ENCODE data around the gene MSANTD1. TPM values are rescaled to one million over a fixed set of nuclear protein-coding genes. Genes with fewer than 3 reads are reported as not detected.

Gene MSANTD1
- total and polyA plus RNA-seq, 2 donors (not counting 3 experiments of a cell fraction or from before 2014, with no cell fraction given): 0.14 to 1.2 TPM

GRCh38 chr4:3205995-3206394 is 43.0 kb upstream of the MSANTD1 start:
- Histone ChIP-seq H3K4me3 (replicated peaks in 1 of 3; ENCODE audit: insufficient read depth in 1 of 3, low read depth in 1 of 3, low read length in 3 of 3) (no peak overlapping the region), H3K9ac (replicated peaks; ENCODE audit: extremely low read depth, insufficient read depth, low read length) (no peak overlapping the region), H3K79me2 (ENCODE audit: control insufficient read depth, insufficient read depth, low read length) (no peaks in the 10 kb centered on the region), H3K27me3 (ENCODE audit: control insufficient read depth in 2 of 2, insufficient read depth in 2 of 2, low read length in 2 of 2) (no peaks in the 10 kb centered on the region), H3K27ac (ENCODE audit: insufficient read depth, low read depth, low read length) (no peak overlapping the region), H3K4me1 (ENCODE audit: control insufficient read depth, extremely low read depth, insufficient read depth, low read length) (peaks cover 2% of the 10 kb centered on the region), H2AFZ (ENCODE audit: low read depth, low read length) (no peak overlapping the region), H3K4me2 (ENCODE audit: insufficient read depth, low read length) (no peak overlapping the region), H3K9me3 (replicated peaks; ENCODE audit: control insufficient read depth, insufficient read depth, low read length) (no peaks in the 10 kb centered on the region), H3K36me3 (ENCODE audit: control insufficient read depth in 2 of 2, extremely low read depth in 1 of 2, insufficient read depth in 2 of 2, low read length in 2 of 2) (peaks cover 12% of the 10 kb centered on the region in 2 experiments), H4K20me1 (replicated peaks; ENCODE audit: control insufficient read depth, extremely low read depth, insufficient read depth, low read length) (no peaks in the 10 kb centered on the region), H3K9me1 (replicated peaks; ENCODE audit: control insufficient read depth, extremely low read depth, insufficient read depth, low read length) (no peaks in the 10 kb centered on the region)
- intact Hi-C loops (cut with micrococcal nuclease): no loop called here
- FAIRE-seq (no peak), DNase-seq (ENCODE audit: low read depth, low spot score) (no peak)
- dilution Hi-C loops (cut with MboI; ENCODE audit: extremely low pct_ligation_motif_present, low sequenced_read_pairs): no loop called here
- ChIA-PET CTCF (interaction anchor here (3.4 kb wide), 1 partner anchor 12 kb away, joined by 12 read pairs; no protein-coding TSS in a partner anchor), POLR2A (no interaction called here)
- BruUV-seq (replicated peaks): no TSS peak
- no peak for TF ChIP-seq EZH2 (IDR thresholded peaks at IDR 0.05; ENCODE audit: borderline replicate concordance, low read depth, low read length, severe bottlenecking)

- CTCF ChIA-PET: no interaction called here
- POLR2A ChIA-PET: no interaction called here
- no peak for FAIRE-seq
- Histone ChIP-seq H3K9ac (replicated peaks; ENCODE audit: extremely low read depth, insufficient read depth, low read length) (no peak overlapping the region), H3K9me3 (replicated peaks; ENCODE audit: control insufficient read depth, insufficient read depth, low read length) (no peaks in the 10 kb centered on the region), H3K36me3 (ENCODE audit: control insufficient read depth in 2 of 2, extremely low read depth in 1 of 2, insufficient read depth in 2 of 2, low read length in 2 of 2) (peaks cover 12% of the 10 kb centered on the region in 2 experiments), H3K27me3 (ENCODE audit: control insufficient read depth in 2 of 2, insufficient read depth in 2 of 2, low read length in 2 of 2) (no peaks in the 10 kb centered on the region), H3K4me3 (replicated peaks in 1 of 3; ENCODE audit: insufficient read depth in 1 of 3, low read depth in 1 of 3, low read length in 3 of 3) (no peak overlapping the region), H4K20me1 (replicated peaks; ENCODE audit: control insufficient read depth, extremely low read depth, insufficient read depth, low read length) (no peaks in the 10 kb centered on the region), H3K9me1 (replicated peaks; ENCODE audit: control insufficient read depth, extremely low read depth, insufficient read depth, low read length) (no peaks in the 10 kb centered on the region), H3K4me2 (ENCODE audit: insufficient read depth, low read length) (no peak overlapping the region), H3K27ac (ENCODE audit: insufficient read depth, low read depth, low read length) (no peak overlapping the region), H3K4me1 (ENCODE audit: control insufficient read depth, extremely low read depth, insufficient read depth, low read length) (peaks cover 2% of the 10 kb centered on the region), H2AFZ (ENCODE audit: low read depth, low read length) (no peak overlapping the region), H3K79me2 (ENCODE audit: control insufficient read depth, insufficient read depth, low read length) (no peaks in the 10 kb centered on the region)
- intact Hi-C loops (cut with micrococcal nuclease): no loop called here
- DNase-seq (ENCODE audit: low read depth, low spot score): no peak
- TF ChIP-seq MAX (IDR thresholded peaks at IDR 0.05; ENCODE audit: insufficient read depth, insufficient read length) (no peak), GATA2 (IDR thresholded peaks at IDR 0.05; ENCODE audit: insufficient read depth, insufficient read length, low read depth, low read length) (no peak), EZH2 (IDR thresholded peaks at IDR 0.05; ENCODE audit: borderline replicate concordance, low read depth, low read length, severe bottlenecking) (no peak), POLR2A (IDR thresholded peaks at IDR 0.05; ENCODE audit: low read depth, low read length) (no peak), POLR2AphosphoS5 (IDR thresholded peaks at IDR 0.05; ENCODE audit: insufficient read depth, low read depth, low read length) (no peak), JUN (IDR thresholded peaks at IDR 0.05; ENCODE audit: borderline replicate concordance, insufficient read depth, insufficient read length, low read depth) (no peak), FOS (IDR thresholded peaks at IDR 0.05; ENCODE audit: borderline replicate concordance, insufficient read depth, low read length) (no peak), MYC (IDR thresholded peaks at IDR 0.05; ENCODE audit: low read depth, low read length) (no peak)
- TF ChIP-seq, protein P1, sequence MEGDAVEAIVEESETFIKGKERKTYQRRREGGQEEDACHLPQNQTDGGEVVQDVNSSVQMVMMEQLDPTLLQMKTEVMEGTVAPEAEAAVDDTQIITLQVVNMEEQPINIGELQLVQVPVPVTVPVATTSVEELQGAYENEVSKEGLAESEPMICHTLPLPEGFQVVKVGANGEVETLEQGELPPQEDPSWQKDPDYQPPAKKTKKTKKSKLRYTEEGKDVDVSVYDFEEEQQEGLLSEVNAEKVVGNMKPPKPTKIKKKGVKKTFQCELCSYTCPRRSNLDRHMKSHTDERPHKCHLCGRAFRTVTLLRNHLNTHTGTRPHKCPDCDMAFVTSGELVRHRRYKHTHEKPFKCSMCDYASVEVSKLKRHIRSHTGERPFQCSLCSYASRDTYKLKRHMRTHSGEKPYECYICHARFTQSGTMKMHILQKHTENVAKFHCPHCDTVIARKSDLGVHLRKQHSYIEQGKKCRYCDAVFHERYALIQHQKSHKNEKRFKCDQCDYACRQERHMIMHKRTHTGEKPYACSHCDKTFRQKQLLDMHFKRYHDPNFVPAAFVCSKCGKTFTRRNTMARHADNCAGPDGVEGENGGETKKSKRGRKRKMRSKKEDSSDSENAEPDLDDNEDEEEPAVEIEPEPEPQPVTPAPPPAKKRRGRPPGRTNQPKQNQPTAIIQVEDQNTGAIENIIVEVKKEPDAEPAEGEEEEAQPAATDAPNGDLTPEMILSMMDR (IDR thresholded peaks at IDR 0.05; ENCODE audit: extremely low read depth in 1 of 2, insufficient read depth in 1 of 2, low read depth in 1 of 2, low read length in 2 of 2): no peak
- dilution Hi-C loops (cut with MboI; ENCODE audit: extremely low pct_ligation_motif_present, low sequenced_read_pairs): no loop called here
- no TSS peak for BruUV-seq (replicated peaks)
Measured at GRCh38 chr4:3206439-3207100, 42.4 kb upstream of the MSANTD1 start.
